ENCODE results near the gene ROR2. TPM values are rescaled to one million over a fixed set of nuclear protein-coding genes. Genes with fewer than 3 reads are reported as not detected.
"Not testable (repeated sequence)": the region's sequence is repeated elsewhere in the genome, so short reads cannot be mapped to it uniquely, and the experiment has no call there.

The ROR2 gene
- total RNA-seq, 1 donor from 2014 or later = not detected

- DNase-seq (ENCODE audit: low read depth, low spot score) = no peak
Measured at GRCh38 chr9:91582181-91582580, 367.8 kb downstream of the ROR2 start.

- DNase-seq (ENCODE audit: low read depth, low spot score) = no peak
Measured at GRCh38 chr9:91580136-91580535, 369.9 kb downstream of the ROR2 start.

GRCh38 chr9:91578911-91579310, 371.1 kb downstream of the ROR2 start:
- no peak for DNase-seq (ENCODE audit: low read depth, low spot score)

- DNase-seq (ENCODE audit: low read depth, low spot score) = no peak
Measured at GRCh38 chr9:91577633-91578061, 372.4 kb downstream of the ROR2 start.

GRCh38 chr9:91572811-91573210, 377.2 kb downstream of the ROR2 start:
- DNase-seq (ENCODE audit: low read depth, low spot score) = no peak

GRCh38 chr9:91572044-91572443, 378.0 kb downstream of the ROR2 start:
- DNase-seq (ENCODE audit: low read depth, low spot score) = no peak

GRCh38 chr9:91571036-91571435, 379.0 kb downstream of the ROR2 start:
- no peak for DNase-seq (ENCODE audit: low read depth, low spot score)

- DNase-seq (ENCODE audit: low read depth, low spot score) = no peak
Measured at GRCh38 chr9:91567642-91568274, 382.3 kb downstream of the ROR2 start.

GRCh38 chr9:91564081-91564670, 385.9 kb downstream of the ROR2 start:
- no peak for DNase-seq (ENCODE audit: low read depth, low spot score)

- DNase-seq (ENCODE audit: low read depth, low spot score) = no peak
Measured at GRCh38 chr9:91562416-91562815, 387.6 kb downstream of the ROR2 start.

GRCh38 chr9:91560301-91560700, 389.7 kb downstream of the ROR2 start:
- DNase-seq (ENCODE audit: low read depth, low spot score) = no peak

GRCh38 chr9:91558879-91559278, 391.1 kb downstream of the ROR2 start:
- no peak for DNase-seq (ENCODE audit: low read depth, low spot score)

- no peak for DNase-seq (ENCODE audit: low read depth, low spot score)
Measured at GRCh38 chr9:91558395-91558794, 391.6 kb downstream of the ROR2 start.

- DNase-seq (ENCODE audit: low read depth, low spot score) = no peak
Measured at GRCh38 chr9:91557327-91557726, 392.7 kb downstream of the ROR2 start.

- no peak for DNase-seq (ENCODE audit: low read depth, low spot score)
Measured at GRCh38 chr9:91555132-91555531, 394.9 kb downstream of the ROR2 start.

GRCh38 chr9:91549177-91549576, 400.9 kb downstream of the ROR2 start:
- no peak for DNase-seq (ENCODE audit: low read depth, low spot score)

- DNase-seq (ENCODE audit: low read depth, low spot score) = no peak
Measured at GRCh38 chr9:91547081-91547480, 402.9 kb downstream of the ROR2 start.

GRCh38 chr9:91546574-91546973, 403.5 kb downstream of the ROR2 start:
- DNase-seq (ENCODE audit: low read depth, low spot score) = no peak

GRCh38 chr9:91541734-91542133, 408.3 kb downstream of the ROR2 start:
- no peak for DNase-seq (ENCODE audit: low read depth, low spot score)

- not testable (repeated sequence) for DNase-seq (ENCODE audit: low read depth, low spot score)
Measured at GRCh38 chr9:91540506-91540905, 409.5 kb downstream of the ROR2 start.

- no peak for DNase-seq (ENCODE audit: low read depth, low spot score)
Measured at GRCh38 chr9:91536211-91536691, 413.8 kb downstream of the ROR2 start.

GRCh38 chr9:91534374-91534773, 415.7 kb downstream of the ROR2 start:
- no peak for DNase-seq (ENCODE audit: low read depth, low spot score)

- DNase-seq (ENCODE audit: low read depth, low spot score) = no peak
Measured at GRCh38 chr9:91533382-91533781, 416.6 kb downstream of the ROR2 start.

Data from pulmonary artery endothelial cell (primary cell).